ENCODE measurements around the gene TMEM53. TPM values are rescaled to one million over a fixed set of nuclear protein-coding genes. Genes with fewer than 3 reads are reported as not detected.

The TMEM53 gene
- total RNA-seq, 1 experiment from 2014 or later, result 6.2 TPM

DNA sequence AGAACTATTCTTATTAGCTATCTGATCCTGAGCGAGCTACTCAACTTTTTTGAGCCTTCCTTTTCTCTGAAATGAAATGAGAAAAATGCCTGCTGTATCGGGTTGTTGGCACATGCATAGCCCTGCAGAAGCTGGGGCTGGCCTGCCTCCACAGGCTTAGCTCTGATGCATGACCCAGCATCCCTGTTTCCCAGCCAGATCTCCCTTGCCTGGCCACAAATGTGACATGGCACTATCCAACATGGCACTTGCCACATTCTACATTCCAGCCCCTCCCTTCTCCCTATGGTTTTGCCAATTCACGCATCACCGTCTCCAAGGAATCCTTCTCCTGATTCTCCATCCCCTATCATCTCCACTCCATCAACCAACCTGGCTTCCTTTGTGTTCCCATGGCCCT lies 42.9 kb upstream of the TMEM53 start:
- Histone ChIP-seq H2BK120ac (ENCODE audit: low read depth, low read length, poor library complexity, severe bottlenecking) (no peak overlapping the region), H2BK20ac (ENCODE audit: low read depth, low read length, poor library complexity, severe bottlenecking) (no peak overlapping the region), H3K27me3 (ENCODE audit: insufficient read depth, low read length) (no peaks in the 10 kb centered on the region), H2BK12ac (ENCODE audit: insufficient read length, low read depth, low read length) (no peak overlapping the region), H3K79me2 (ENCODE audit: insufficient read depth, low read length) (no peaks in the 10 kb centered on the region), H2AK5ac (ENCODE audit: insufficient read length, low read length) (no peak overlapping the region), H4K5ac (ENCODE audit: insufficient read length, low read depth, low read length) (no peak overlapping the region), H3K79me1 (ENCODE audit: insufficient read depth, low read depth, low read length, poor library complexity, severe bottlenecking) (no peaks in the 10 kb centered on the region), H3K4me2 (ENCODE audit: insufficient read depth, insufficient read length, low read length) (no peak overlapping the region), H2BK15ac (ENCODE audit: low read depth, low read length) (no peak overlapping the region), H3T11ph (ENCODE audit: low read length) (no peak overlapping the region), H3K14ac (ENCODE audit: insufficient read depth, low read length) (no peak overlapping the region), H3K9ac (ENCODE audit: extremely low read depth, insufficient read length, low read length) (no peak overlapping the region), H4K91ac (ENCODE audit: insufficient read length, low read depth, low read length) (no peak overlapping the region), H3K9me3 (ENCODE audit: control insufficient read depth, low read depth, low read length) (no peaks in the 10 kb centered on the region), H3K56ac (ENCODE audit: insufficient read length, low read depth, low read length) (no peak overlapping the region), H3K23me2 (ENCODE audit: insufficient read length, low read depth, low read length, poor library complexity, severe bottlenecking) (no peaks in the 10 kb centered on the region), H3K4me1 (ENCODE audit: insufficient read depth, low read length) (no peaks in the 10 kb centered on the region), H3K18ac (ENCODE audit: insufficient read length, low read depth, low read length) (no peak overlapping the region), H4K20me1 (ENCODE audit: control insufficient read depth, insufficient read depth, insufficient read length) (no peaks in the 10 kb centered on the region), H2AFZ (ENCODE audit: low read length) (no peak overlapping the region), H2BK5ac (ENCODE audit: insufficient read length, low read length) (no peak overlapping the region), H3K4ac (ENCODE audit: low read depth, low read length) (no peak overlapping the region), H3K27ac (ENCODE audit: insufficient read length, low read depth, low read length) (no peak overlapping the region), H3K23ac (ENCODE audit: insufficient read length, low read depth, low read length) (no peak overlapping the region), H4K8ac (replicated peaks; ENCODE audit: insufficient read length, low read depth, low read length) (no peak overlapping the region)
- Mint-ChIP-seq H3K4me3 (no peak overlapping the region), H3K36me3 (ENCODE audit: insufficient read depth in 1 of 3, low read depth in 3 of 3) (no peaks in the 10 kb centered on the region), H3K27ac (no peak overlapping the region), H3K9me3 (no peaks in the 10 kb centered on the region), H3K4me1 (peaks cover 3 to 7% of the 10 kb centered on the region in 2 experiments; a peak in 3 of 4 replicates), H3K27me3 (ENCODE audit: low read depth) (no peaks in the 10 kb centered on the region)
- TF ChIP-seq, protein P1, sequence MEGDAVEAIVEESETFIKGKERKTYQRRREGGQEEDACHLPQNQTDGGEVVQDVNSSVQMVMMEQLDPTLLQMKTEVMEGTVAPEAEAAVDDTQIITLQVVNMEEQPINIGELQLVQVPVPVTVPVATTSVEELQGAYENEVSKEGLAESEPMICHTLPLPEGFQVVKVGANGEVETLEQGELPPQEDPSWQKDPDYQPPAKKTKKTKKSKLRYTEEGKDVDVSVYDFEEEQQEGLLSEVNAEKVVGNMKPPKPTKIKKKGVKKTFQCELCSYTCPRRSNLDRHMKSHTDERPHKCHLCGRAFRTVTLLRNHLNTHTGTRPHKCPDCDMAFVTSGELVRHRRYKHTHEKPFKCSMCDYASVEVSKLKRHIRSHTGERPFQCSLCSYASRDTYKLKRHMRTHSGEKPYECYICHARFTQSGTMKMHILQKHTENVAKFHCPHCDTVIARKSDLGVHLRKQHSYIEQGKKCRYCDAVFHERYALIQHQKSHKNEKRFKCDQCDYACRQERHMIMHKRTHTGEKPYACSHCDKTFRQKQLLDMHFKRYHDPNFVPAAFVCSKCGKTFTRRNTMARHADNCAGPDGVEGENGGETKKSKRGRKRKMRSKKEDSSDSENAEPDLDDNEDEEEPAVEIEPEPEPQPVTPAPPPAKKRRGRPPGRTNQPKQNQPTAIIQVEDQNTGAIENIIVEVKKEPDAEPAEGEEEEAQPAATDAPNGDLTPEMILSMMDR (conservative IDR thresholded peaks at IDR 0.05), result no peak
- WGBS (ENCODE audit: extremely low coverage, insufficient read length, low lambda C conversion rate), result no CpG with 5 or more reads among the region's 4 CpGs
- DNase-seq, result no peak
